Uterus (tissue), 2 donors: ENCODE results near the gene AUTS2.

Experiments used
- POLR2A ChIP-seq, 2 donors: fragments of 450-650 bp; IDR thresholded peaks; one replicate each; pipeline ENCODE4 v1.6.1; 2016; ENCODE audit warnings: antibody characterized with exemption in 2 of 2, mild to moderate bottlenecking in 1 of 2, moderate library complexity in 1 of 2
- TF ChIP-seq, protein P1 (sequence below), 4 experiments: fragments of 200-600 bp in 2 of 4; fragments of 450-650 bp in 2 of 4; sonication (generic) in 2 of 4; IDR thresholded peaks; one replicate each; pipeline ENCODE4 v1.5.1; 2016 to 2019; ENCODE audit warnings: antibody characterized with exemption in 4 of 4, mild to moderate bottlenecking in 2 of 4, moderate library complexity in 1 of 4

DNA sequence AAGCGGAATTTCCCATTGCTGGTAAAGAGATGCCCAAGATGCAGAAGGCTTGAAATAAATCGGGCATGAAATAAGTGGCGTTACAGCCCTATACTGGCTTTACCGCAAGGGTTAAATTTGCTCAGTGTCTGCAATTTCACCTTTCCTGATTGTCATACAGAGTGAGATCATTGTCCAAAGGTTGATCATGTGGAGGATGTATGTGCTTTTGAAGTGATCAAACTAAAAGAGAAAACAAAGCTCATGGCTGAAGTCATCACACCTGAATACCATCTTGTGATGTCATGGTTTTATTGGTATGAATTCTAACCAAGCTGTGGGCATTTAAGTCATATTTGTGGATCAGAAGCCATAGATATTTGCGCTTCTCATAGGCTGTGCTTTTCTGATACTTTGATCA is 635.5 kb downstream of the AUTS2 start:
- no peak for TF ChIP-seq POLR2A (IDR thresholded peaks at IDR 0.05)
- TF ChIP-seq, protein P1, sequence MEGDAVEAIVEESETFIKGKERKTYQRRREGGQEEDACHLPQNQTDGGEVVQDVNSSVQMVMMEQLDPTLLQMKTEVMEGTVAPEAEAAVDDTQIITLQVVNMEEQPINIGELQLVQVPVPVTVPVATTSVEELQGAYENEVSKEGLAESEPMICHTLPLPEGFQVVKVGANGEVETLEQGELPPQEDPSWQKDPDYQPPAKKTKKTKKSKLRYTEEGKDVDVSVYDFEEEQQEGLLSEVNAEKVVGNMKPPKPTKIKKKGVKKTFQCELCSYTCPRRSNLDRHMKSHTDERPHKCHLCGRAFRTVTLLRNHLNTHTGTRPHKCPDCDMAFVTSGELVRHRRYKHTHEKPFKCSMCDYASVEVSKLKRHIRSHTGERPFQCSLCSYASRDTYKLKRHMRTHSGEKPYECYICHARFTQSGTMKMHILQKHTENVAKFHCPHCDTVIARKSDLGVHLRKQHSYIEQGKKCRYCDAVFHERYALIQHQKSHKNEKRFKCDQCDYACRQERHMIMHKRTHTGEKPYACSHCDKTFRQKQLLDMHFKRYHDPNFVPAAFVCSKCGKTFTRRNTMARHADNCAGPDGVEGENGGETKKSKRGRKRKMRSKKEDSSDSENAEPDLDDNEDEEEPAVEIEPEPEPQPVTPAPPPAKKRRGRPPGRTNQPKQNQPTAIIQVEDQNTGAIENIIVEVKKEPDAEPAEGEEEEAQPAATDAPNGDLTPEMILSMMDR (IDR thresholded peaks at IDR 0.05): no peak
